ENCODE results near the gene FAM120AOS.

GRCh38 chr9:93461821-93462220 lies 8.4 kb upstream of the FAM120AOS start:
- no peak for TF ChIP-seq POLR2A (IDR thresholded peaks at IDR 0.05)
- TF ChIP-seq, protein P1, sequence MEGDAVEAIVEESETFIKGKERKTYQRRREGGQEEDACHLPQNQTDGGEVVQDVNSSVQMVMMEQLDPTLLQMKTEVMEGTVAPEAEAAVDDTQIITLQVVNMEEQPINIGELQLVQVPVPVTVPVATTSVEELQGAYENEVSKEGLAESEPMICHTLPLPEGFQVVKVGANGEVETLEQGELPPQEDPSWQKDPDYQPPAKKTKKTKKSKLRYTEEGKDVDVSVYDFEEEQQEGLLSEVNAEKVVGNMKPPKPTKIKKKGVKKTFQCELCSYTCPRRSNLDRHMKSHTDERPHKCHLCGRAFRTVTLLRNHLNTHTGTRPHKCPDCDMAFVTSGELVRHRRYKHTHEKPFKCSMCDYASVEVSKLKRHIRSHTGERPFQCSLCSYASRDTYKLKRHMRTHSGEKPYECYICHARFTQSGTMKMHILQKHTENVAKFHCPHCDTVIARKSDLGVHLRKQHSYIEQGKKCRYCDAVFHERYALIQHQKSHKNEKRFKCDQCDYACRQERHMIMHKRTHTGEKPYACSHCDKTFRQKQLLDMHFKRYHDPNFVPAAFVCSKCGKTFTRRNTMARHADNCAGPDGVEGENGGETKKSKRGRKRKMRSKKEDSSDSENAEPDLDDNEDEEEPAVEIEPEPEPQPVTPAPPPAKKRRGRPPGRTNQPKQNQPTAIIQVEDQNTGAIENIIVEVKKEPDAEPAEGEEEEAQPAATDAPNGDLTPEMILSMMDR (IDR thresholded peaks at IDR 0.05 in 4 of 5, conservative IDR thresholded peaks at IDR 0.05 in 1 of 5): no peak
